CD4-positive, alpha-beta T cell treated with Interleukin-15 for 4 hours (primary cell): ENCODE data around the gene OST4.

Experiments
- DNase-seq: peaks from one replicate; pipeline ENCODE4 v3.0.0-alpha.2; 2020; ENCODE audit warnings: low spot score

The OST4 gene

GRCh38 chr2:27025281-27025800 lies 46.1 kb downstream of the OST4 start:
- no peak for DNase-seq

GRCh38 chr2:27024812-27025211 lies 46.6 kb downstream of the OST4 start:
- no peak for DNase-seq

- no peak for DNase-seq
Observed at GRCh38 chr2:27024188-27024587, 47.3 kb downstream of the OST4 start.

- DNase-seq, result no peak
Observed at GRCh38 chr2:27023740-27024139, 47.7 kb downstream of the OST4 start.

- DNase-seq, result no peak
Observed at GRCh38 chr2:27021253-27022049, 50.0 kb downstream of the OST4 start.
